ENCODE measurements around the gene ADAMTS2. TPM values are rescaled to one million over a fixed set of nuclear protein-coding genes. Genes with fewer than 3 reads are reported as not detected.

Gene ADAMTS2
- polyA plus RNA-seq, 6 donors from 2014 or later = not detected

- H3K4me1 Mint-ChIP-seq = peaks cover 0 to 1% (median 0%) of the 10 kb centered on the region in 3 donors
- DNase-seq (no peak), ATAC-seq (ENCODE audit: low read depth in 2 of 2) (no peak)
- peaks cover 4 to 27% (median 11%) of the 10 kb centered on the region in 3 donors for H3K27me3 Mint-ChIP-seq
- H3K36me3 Mint-ChIP-seq = no peaks in the 10 kb centered on the region
- H3K4me3 Mint-ChIP-seq = no peak overlapping the region
- no peak overlapping the region for H3K27ac Mint-ChIP-seq
- no peaks in the 10 kb centered on the region for H3K9me3 Mint-ChIP-seq
Measured at GRCh38 chr5:179187681-179188575, 157.3 kb downstream of the ADAMTS2 start.

GRCh38 chr5:179187229-179187678, 158.0 kb downstream of the ADAMTS2 start:
- Mint-ChIP-seq H3K9me3 (no peaks in the 10 kb centered on the region), H3K4me3 (no peak overlapping the region), H3K27me3 (peaks cover 4 to 28% (median 11%) of the 10 kb centered on the region in 3 donors), H3K4me1 (peaks cover 0 to 1% (median under 1%) of the 10 kb centered on the region in 3 donors), H3K36me3 (no peaks in the 10 kb centered on the region), H3K27ac (no peak overlapping the region)
- no peak for ATAC-seq (ENCODE audit: low read depth in 2 of 2)
- no peak for DNase-seq

- Mint-ChIP-seq H3K27me3 (peaks cover 4 to 33% (median 11%) of the 10 kb centered on the region in 3 donors), H3K36me3 (no peaks in the 10 kb centered on the region), H3K4me1 (peaks cover 0 to 2% (median 1%) of the 10 kb centered on the region in 3 donors), H3K27ac (peak overlapping the region in 1 of 6 donors; percentile 90), H3K4me3 (peak overlapping the region in 1 of 8 donors; percentile 43), H3K9me3 (no peaks in the 10 kb centered on the region)
- ATAC-seq (ENCODE audit: low read depth in 2 of 2) (no peak), DNase-seq (no peak)
Measured at GRCh38 chr5:179186801-179187200, 158.5 kb downstream of the ADAMTS2 start.

- H3K27ac Mint-ChIP-seq = no peak overlapping the region
- no peaks in the 10 kb centered on the region for H3K36me3 Mint-ChIP-seq
- DNase-seq (no peak), ATAC-seq (ENCODE audit: low read depth in 2 of 2) (no peak)
- H3K27me3 Mint-ChIP-seq = peaks cover 4 to 34% (median 11%) of the 10 kb centered on the region in 3 donors
- H3K9me3 Mint-ChIP-seq = no peaks in the 10 kb centered on the region
- no peak overlapping the region for H3K4me3 Mint-ChIP-seq
- peaks cover 0 to 2% (median 1%) of the 10 kb centered on the region in 3 donors for H3K4me1 Mint-ChIP-seq
Measured at GRCh38 chr5:179185941-179186411, 159.3 kb downstream of the ADAMTS2 start.

DNA sequence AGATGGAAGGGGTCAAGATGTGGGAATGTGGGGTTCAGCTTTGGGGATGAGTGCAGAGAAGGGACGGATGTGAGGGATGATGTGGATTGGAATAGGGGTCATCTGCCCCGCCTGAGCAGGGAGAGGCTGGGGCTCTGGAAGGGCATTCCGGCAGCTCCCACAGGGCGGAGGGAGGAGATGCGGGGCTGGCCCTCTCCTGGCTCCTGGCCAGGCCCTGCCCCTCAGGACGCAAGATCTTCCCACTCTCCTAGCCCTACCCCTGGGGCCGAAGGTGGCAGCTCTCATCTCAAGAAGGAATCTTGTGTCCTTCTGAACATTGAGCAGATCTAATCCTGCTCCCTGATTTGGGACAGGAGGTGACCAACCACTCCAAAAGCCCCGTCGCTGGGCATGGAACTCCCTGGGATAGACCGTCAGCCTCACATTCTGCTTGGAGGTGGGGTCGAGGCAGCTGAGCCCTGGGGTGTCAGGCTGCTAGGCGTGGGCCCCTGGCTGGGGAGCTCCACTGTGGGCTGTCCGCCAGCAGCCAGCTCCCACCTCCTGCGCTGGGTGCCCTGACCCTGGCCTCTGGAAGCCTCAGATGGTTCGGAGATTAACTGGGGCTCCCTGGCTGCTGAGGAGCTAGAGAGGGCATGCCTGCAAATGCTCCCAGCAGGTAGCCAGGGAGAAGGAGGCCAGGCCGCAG, 159.9 kb downstream of the ADAMTS2 start:
- Mint-ChIP-seq H3K4me1 (peaks cover 0 to 2% (median 1%) of the 10 kb centered on the region in 3 donors), H3K36me3 (no peaks in the 10 kb centered on the region), H3K9me3 (no peaks in the 10 kb centered on the region), H3K27ac (peak overlapping the region in 1 of 6 donors; percentile 77), H3K27me3 (peaks cover 4 to 39% (median 17%) of the 10 kb centered on the region in 3 donors), H3K4me3 (no peak overlapping the region)
- no peak for DNase-seq
- no peak for ATAC-seq (ENCODE audit: low read depth in 2 of 2)

- Mint-ChIP-seq H3K9me3 (no peaks in the 10 kb centered on the region), H3K4me1 (peaks cover 0 to 2% (median 1%) of the 10 kb centered on the region in 3 donors), H3K36me3 (no peaks in the 10 kb centered on the region), H3K27ac (no peak overlapping the region), H3K4me3 (no peak overlapping the region), H3K27me3 (peaks cover 0 to 34% (median 20%) of the 10 kb centered on the region in 3 donors)
- ATAC-seq (ENCODE audit: low read depth in 2 of 2) (no peak), DNase-seq (no peak)
Measured at GRCh38 chr5:179184521-179185050, 160.7 kb downstream of the ADAMTS2 start.

DNA sequence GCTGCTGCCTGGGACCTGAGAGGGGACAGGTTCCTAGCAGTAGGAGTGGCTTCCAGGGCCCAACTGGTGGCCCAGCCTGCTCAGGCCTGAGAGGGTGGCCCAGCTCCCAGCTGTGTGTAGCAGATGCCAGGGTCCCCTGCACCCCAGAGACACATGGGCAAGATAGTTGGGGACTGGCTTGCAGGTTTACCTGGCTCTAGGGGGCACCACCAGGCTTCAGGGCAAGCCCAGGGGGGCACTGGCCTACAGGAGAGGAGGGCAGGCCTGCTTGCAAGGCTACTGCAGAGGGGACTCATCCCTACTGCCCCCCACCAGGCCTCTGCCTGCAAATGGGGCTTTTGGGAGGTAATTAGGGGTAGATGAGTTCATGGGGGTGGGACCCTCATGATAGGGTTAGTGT, 161.8 kb downstream of the ADAMTS2 start:
- Mint-ChIP-seq H3K27me3 (peaks cover 3 to 38% (median 25%) of the 10 kb centered on the region in 3 donors), H3K36me3 (no peaks in the 10 kb centered on the region), H3K4me1 (peaks cover 0 to 2% (median 1%) of the 10 kb centered on the region in 3 donors), H3K9me3 (peaks cover 0 to 7% (median 3%) of the 10 kb centered on the region in 7 donors), H3K4me3 (no peak overlapping the region), H3K27ac (peak overlapping the region in 1 of 6 donors; percentile 29)
- ATAC-seq (ENCODE audit: low read depth in 2 of 2) (no peak), DNase-seq (no peak)

DNA sequence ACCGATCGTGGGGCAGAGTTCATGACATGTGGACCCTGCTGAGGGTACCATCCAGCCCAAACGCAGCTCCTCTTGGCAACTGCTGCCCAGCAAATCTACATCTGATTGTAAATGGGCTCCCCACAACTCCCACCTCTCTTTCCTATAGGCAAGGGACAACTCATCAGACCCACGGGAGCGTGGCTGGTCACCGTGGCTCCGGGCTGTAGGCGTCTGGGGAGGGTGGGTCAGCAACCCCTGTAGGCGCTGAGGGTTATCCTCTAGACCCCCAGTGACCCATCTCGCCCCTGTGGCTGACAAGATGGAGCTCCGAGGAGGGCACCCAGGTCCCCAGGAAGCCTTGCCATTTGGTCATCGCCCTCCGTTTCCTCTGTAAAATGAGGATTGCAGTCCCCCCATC, 162.7 kb downstream of the ADAMTS2 start:
- Mint-ChIP-seq H3K4me3 (no peak overlapping the region), H3K4me1 (peaks cover 0 to 2% (median 1%) of the 10 kb centered on the region in 3 donors)
- no peak for ATAC-seq (ENCODE audit: low read depth in 2 of 2)

DNA sequence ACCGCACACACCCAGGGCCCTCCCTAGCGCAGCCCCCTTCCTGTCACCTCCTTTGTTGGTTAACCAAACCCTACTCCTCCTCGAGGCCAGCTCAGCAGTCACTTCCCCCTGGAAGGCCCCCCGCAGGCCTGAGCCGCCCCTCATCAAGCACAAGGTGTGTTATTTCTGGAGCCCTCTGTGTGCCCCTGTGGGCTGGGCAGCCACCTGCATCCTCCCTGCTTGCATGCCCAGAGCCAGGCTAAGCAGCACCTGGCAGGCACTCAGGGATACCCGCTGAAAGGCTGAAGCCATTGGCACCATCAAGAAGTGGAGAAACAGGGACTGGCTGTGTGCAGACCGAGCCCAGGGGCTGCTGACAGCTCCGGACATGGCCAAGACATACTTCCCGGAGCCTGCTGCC, 163.3 kb downstream of the ADAMTS2 start:
- no peak for DNase-seq
- Mint-ChIP-seq H3K27ac (no peak overlapping the region), H3K36me3 (no peaks in the 10 kb centered on the region), H3K27me3 (peaks cover 5 to 42% (median 32%) of the 10 kb centered on the region in 3 donors), H3K4me3 (peak overlapping the region in 1 of 8 donors; percentile 71), H3K4me1 (peaks cover 0 to 2% (median 1%) of the 10 kb centered on the region in 3 donors), H3K9me3 (peaks cover 0 to 7% (median 3%) of the 10 kb centered on the region in 7 donors)
- ATAC-seq (ENCODE audit: low read depth in 2 of 2) = no peak

More for the DNA sequence above, 162.7 kb downstream of the ADAMTS2 start:
- H3K27me3 Mint-ChIP-seq = peaks cover 5 to 42% (median 29%) of the 10 kb centered on the region in 3 donors
- H3K9me3 Mint-ChIP-seq = peaks cover 0 to 7% (median 3%) of the 10 kb centered on the region in 7 donors
- no peaks in the 10 kb centered on the region for H3K36me3 Mint-ChIP-seq
- DNase-seq = no peak
- no peak overlapping the region for H3K27ac Mint-ChIP-seq

DNA sequence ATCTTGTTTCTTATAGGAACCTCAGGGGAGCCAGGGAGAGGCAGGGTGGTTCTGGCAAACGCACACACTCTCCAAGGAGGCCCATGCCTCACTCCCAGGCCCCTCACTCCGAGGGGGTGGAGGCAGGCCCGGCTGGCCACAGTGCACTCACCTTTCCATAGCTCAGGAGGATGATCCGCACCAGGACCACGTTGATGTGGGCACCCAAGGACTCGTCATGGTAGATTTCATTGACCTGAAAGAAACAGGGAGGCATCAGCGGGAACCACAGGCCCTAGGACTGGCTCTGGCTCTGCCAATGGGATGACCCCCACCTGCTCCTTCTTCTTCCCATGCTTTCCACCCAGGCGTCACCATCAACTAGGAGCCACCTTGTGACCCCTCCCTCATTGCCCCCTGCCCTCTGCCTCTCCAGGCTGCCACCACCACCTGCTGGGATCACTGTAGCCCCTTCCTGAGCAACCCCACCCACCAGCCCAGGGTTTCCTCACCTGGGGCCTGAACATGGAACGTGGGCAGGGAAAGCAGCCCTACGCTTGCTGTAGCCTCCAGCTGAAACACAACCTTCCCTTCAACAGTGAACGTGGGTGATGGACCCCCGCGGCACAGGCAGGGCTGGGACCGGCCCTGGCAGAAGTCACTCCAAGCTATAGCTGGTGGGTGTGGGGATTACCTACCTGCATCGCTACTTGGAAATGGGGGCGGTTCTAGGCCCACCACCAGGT, 164.2 kb downstream of the ADAMTS2 start:
- Mint-ChIP-seq H3K4me1 (peaks cover 0 to 2% (median 1%) of the 10 kb centered on the region in 3 donors), H3K4me3 (no peak overlapping the region), H3K9me3 (peaks cover 0 to 7% (median 3%) of the 10 kb centered on the region in 7 donors), H3K27ac (no peak overlapping the region), H3K36me3 (no peaks in the 10 kb centered on the region), H3K27me3 (peaks cover 9 to 48% (median 41%) of the 10 kb centered on the region in 3 donors)
- no peak for DNase-seq
- ATAC-seq (ENCODE audit: low read depth in 2 of 2) = no peak

- H3K4me1 Mint-ChIP-seq = peaks cover 0 to 2% (median 1%) of the 10 kb centered on the region in 3 donors
- H3K27me3 Mint-ChIP-seq = peaks cover 13 to 48% (median 38%) of the 10 kb centered on the region in 3 donors
- H3K36me3 Mint-ChIP-seq = no peaks in the 10 kb centered on the region
- peaks cover 0 to 7% (median 3%) of the 10 kb centered on the region in 7 donors for H3K9me3 Mint-ChIP-seq
- ATAC-seq (ENCODE audit: low read depth in 2 of 2) (no peak), DNase-seq (no peak)
- no peak overlapping the region for H3K27ac Mint-ChIP-seq
- H3K4me3 Mint-ChIP-seq = no peak overlapping the region
Measured at GRCh38 chr5:179180061-179180610, 165.1 kb downstream of the ADAMTS2 start.

Data from naive B cell (primary cell).